KMS-11 (cell line): ENCODE results near the gene CDCP1.

Source experiments
- H2AFZ ChIP-seq: fragments of 200-600 bp; sonication (generic); 2 replicates; pipeline ENCODE4 v1.6.1; 2016; ENCODE audit warnings: antibody characterized with exemption, mixed run types, low read depth
- H3K27ac ChIP-seq: fragments of 200-600 bp; sonication (generic); 2 replicates; pipeline ENCODE4 v1.6.1; 2016; ENCODE audit warnings: mild to moderate bottlenecking, mixed run types
- H3K27me3 ChIP-seq: fragments of 200-600 bp; sonication (generic); 2 replicates; pipeline ENCODE4 v1.6.1; 2017; ENCODE audit warnings: mild to moderate bottlenecking, low read depth, mixed run types, moderate library complexity; ENCODE audit not compliant: insufficient read depth
- H3K36me3 ChIP-seq: fragments of 200-600 bp; sonication (generic); 2 replicates; pipeline ENCODE4 v1.6.1; 2017; ENCODE audit warnings: mild to moderate bottlenecking, mixed run types; ENCODE audit not compliant: insufficient read depth
- H3K4me1 ChIP-seq: fragments of 200-600 bp; sonication (generic); 2 replicates; pipeline ENCODE4 v1.6.1; 2016; ENCODE audit warnings: mild to moderate bottlenecking, low read depth, mixed run types; ENCODE audit not compliant: poor library complexity, severe bottlenecking
- H3K4me2 ChIP-seq: fragments of 200-600 bp; sonication (generic); 2 replicates; pipeline ENCODE4 v1.7.0; 2016; ENCODE audit warnings: mild to moderate bottlenecking, mixed run types
- H3K4me3 ChIP-seq: fragments of 200-600 bp; sonication (generic); IDR thresholded peaks from 2 replicates; pipeline ENCODE4 v1.6.1; 2017; ENCODE audit warnings: low read depth, low read length, mixed read lengths; ENCODE audit not compliant: insufficient read depth
- H3K79me2 ChIP-seq: fragments of 200-600 bp; sonication (generic); 2 replicates; pipeline ENCODE4 v1.6.1; 2016; ENCODE audit warnings: low read depth, mixed run types; ENCODE audit not compliant: insufficient read depth
- H3K9ac ChIP-seq: fragments of 200-600 bp; sonication (generic); 2 replicates; pipeline ENCODE4 v1.6.1; 2016; ENCODE audit warnings: mild to moderate bottlenecking, mixed run types
- H4K20me1 ChIP-seq: fragments of 200-600 bp; sonication (generic); 2 replicates; pipeline ENCODE4 v1.6.1; 2016; ENCODE audit warnings: mild to moderate bottlenecking, mixed run types; ENCODE audit not compliant: insufficient read depth
- TF ChIP-seq, protein P1 (sequence below): fragments of 200-600 bp; sonication (generic); conservative IDR thresholded peaks from 2 replicates; pipeline ENCODE4 v1.6.1; 2017; ENCODE audit warnings: low read depth, mild to moderate bottlenecking, antibody characterized with exemption, low read length, moderate library complexity, mixed read lengths

CDCP1 gene

DNA sequence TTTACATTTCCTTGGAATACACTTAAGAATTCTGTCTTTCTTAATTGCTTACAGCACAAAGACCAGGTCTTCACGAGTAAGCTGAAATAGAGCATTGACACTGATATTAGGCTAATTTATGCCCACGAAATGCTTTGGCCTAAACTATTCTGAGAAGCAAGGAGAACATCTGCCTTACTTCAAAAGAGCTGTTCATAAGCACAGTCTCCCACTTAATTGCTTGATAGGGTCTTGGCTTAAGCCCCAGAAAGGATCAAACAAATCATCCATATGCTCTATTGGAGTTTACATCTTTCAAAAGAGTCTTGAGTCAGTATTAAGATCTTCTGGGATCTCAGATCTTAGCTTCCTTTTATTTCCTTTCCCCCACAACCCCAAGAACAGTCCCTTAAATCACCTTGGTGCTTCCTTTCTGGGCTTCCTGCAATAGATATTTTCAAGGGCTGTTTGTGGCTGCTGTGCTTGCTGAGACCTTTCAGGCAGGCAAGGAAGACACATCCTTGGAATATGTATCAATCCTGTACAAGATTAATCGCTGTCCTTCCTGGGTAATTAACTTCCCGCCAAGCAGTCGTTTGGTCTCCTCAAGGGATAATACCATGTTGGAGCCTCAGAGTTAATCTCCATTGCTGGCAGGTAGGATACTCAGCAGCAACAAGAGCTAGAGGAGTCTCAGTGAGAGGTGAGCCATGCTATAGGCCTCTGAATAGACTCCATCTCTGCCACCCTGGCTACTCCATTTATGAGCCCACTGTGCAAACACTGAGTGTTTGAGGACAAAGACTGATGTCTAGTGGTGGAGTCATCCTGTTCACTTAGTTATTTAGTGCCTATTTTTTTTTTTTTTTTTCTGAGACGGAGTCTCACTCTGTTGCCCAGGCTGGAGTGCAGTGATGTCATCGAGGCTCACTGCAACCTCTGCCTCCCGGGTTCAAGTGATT lies 42.8 kb upstream of the CDCP1 start:
- Histone ChIP-seq H3K9ac (no peak overlapping the region), H3K4me2 (no peak overlapping the region), H3K27ac (no peak overlapping the region), H3K79me2 (no peaks in the 10 kb centered on the region), H3K4me1 (peaks cover 16% of the 10 kb centered on the region), H4K20me1 (no peaks in the 10 kb centered on the region), H2AFZ (no peak overlapping the region), H3K27me3 (no peaks in the 10 kb centered on the region), H3K36me3 (no peaks in the 10 kb centered on the region), H3K4me3 (no peak overlapping the region)
- TF ChIP-seq, protein P1, sequence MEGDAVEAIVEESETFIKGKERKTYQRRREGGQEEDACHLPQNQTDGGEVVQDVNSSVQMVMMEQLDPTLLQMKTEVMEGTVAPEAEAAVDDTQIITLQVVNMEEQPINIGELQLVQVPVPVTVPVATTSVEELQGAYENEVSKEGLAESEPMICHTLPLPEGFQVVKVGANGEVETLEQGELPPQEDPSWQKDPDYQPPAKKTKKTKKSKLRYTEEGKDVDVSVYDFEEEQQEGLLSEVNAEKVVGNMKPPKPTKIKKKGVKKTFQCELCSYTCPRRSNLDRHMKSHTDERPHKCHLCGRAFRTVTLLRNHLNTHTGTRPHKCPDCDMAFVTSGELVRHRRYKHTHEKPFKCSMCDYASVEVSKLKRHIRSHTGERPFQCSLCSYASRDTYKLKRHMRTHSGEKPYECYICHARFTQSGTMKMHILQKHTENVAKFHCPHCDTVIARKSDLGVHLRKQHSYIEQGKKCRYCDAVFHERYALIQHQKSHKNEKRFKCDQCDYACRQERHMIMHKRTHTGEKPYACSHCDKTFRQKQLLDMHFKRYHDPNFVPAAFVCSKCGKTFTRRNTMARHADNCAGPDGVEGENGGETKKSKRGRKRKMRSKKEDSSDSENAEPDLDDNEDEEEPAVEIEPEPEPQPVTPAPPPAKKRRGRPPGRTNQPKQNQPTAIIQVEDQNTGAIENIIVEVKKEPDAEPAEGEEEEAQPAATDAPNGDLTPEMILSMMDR, result no peak

DNA sequence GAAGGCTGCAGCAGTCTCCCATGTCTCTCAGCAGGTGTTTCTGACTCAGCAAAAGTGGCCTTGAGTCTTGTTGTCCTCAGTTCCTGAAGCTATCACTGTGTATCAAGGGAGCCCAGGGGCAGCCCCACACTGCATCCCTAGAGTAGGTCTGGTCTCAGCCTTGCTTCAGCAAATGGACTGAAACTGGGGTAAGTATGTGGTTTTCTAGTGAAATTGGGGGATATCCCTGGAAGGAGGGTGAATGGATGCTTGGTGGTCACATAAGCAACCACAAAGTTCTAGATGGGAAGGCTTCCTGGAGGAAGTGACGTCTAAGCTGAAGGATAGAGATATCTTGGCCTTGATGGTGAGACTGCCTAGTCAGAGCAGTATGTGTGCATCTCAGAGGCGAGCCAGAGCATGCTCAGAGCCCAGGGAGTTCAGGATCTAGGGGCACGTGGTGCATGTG lies 41.5 kb upstream of the CDCP1 start:
- Histone ChIP-seq H2AFZ (no peak overlapping the region), H3K4me1 (peaks cover 29% of the 10 kb centered on the region), H3K4me3 (no peak overlapping the region), H3K36me3 (no peaks in the 10 kb centered on the region), H3K27ac (no peak overlapping the region), H3K9ac (no peak overlapping the region), H4K20me1 (no peaks in the 10 kb centered on the region), H3K4me2 (no peak overlapping the region), H3K79me2 (no peaks in the 10 kb centered on the region), H3K27me3 (no peaks in the 10 kb centered on the region)
- TF ChIP-seq, protein P1, result no peak

DNA sequence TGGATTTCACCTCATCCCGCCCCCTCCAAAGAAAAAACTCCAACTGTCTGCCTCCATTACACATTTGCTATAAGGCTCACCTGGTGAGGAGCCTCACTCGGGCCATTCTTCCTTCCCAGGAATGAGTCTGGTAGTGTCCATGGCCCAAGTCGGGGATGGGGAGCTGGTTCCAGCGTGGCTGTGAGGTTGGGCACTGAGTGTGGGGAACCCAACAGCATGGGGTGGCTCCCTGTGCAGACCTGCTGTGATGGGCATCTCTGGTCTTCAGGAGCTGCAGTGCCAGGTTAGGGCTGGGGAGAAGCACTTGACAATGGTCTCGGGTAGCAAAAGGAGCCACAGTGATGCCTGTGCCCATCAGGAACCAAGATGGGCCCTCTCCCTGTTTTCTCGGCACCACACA lies 40.7 kb upstream of the CDCP1 start:
- no peak overlapping the region for H3K27ac ChIP-seq
- no peak overlapping the region for H3K4me2 ChIP-seq
- peaks cover 33% of the 10 kb centered on the region for H3K4me1 ChIP-seq

DNA sequence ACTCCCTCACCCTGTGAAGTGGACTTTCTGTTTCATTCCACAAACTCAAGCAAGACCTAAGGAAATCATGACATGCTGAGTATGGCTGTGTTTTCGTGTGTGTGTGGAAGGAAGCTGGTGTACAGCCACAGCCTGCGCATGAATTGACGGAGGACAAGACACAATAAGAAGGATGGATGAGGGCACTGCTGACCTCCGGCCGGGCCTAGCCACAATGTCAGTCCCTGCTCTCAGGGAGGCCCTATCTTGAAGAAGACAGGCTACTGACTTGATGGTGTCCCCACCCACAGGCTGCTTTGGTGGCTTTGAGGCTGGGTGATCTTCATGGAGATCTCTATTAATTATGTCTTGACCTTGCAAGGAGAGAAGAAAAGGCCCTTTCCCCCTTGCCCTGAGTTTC lies 39.3 kb upstream of the CDCP1 start:
- no peaks in the 10 kb centered on the region for H3K27me3 ChIP-seq
- no peak overlapping the region for H2AFZ ChIP-seq
- H3K9ac ChIP-seq, result no peak overlapping the region
- H3K36me3 ChIP-seq, result no peaks in the 10 kb centered on the region
- TF ChIP-seq, protein P1, result no peak
- H3K27ac ChIP-seq, result no peak overlapping the region
- no peaks in the 10 kb centered on the region for H3K79me2 ChIP-seq
- H3K4me2 ChIP-seq, result no peak overlapping the region
- H3K4me3 ChIP-seq, result no peak overlapping the region
- H4K20me1 ChIP-seq, result no peaks in the 10 kb centered on the region
- H3K4me1 ChIP-seq, result peaks cover 33% of the 10 kb centered on the region

More for the DNA sequence above, 40.7 kb upstream of the CDCP1 start:
- Histone ChIP-seq H3K79me2 (no peaks in the 10 kb centered on the region), H3K4me3 (no peak overlapping the region), H3K9ac (no peak overlapping the region), H3K36me3 (no peaks in the 10 kb centered on the region), H3K27me3 (no peaks in the 10 kb centered on the region), H2AFZ (no peak overlapping the region), H4K20me1 (no peaks in the 10 kb centered on the region)
- TF ChIP-seq, protein P1, result no peak
